Heart left ventricle (tissue), 16 donors: ENCODE measurements around the gene ZFYVE19. TPM values are rescaled to one million over a fixed set of nuclear protein-coding genes. Genes with fewer than 3 reads are reported as not detected.

Experiments
- ATAC-seq, 4 donors: fragments of 200-7000 bp; cut with Tn5 transposase; one replicate each; pipeline ENCODE4 v1.9.1; 2020 to 2022; ENCODE audit warnings: moderate library complexity in 4 of 4, mild to moderate bottlenecking in 3 of 4, moderate number of reproducible peaks in 1 of 4
- DNase-seq, 5 donors: peaks; one replicate each; pipeline ENCODE4 v3.0.0-alpha.2; 2020
- H3K27ac ChIP-seq, 12 donors: fragments of 200-600 bp; sonication (generic) in 4 of 12; one replicate each; pipeline versions ENCODE4 v1.5.0 to v1.8.0; 2016 to 2022; ENCODE audit warnings: mild to moderate bottlenecking in 2 of 12
- H3K27me3 ChIP-seq, 9 donors: fragments of 200-600 bp; sonication (generic) in 2 of 9; one replicate each; pipeline versions ENCODE4 v1.5.1 to v1.8.0; 2016 to 2022; ENCODE audit warnings: mild to moderate bottlenecking in 3 of 9
- H3K36me3 ChIP-seq, 9 donors: fragments of 200-600 bp; sonication (generic) in 2 of 9; one replicate each; pipeline versions ENCODE4 v1.5.0 to v1.8.0; 2018 to 2022; ENCODE audit warnings: mild to moderate bottlenecking in 2 of 9
- H3K4me1 ChIP-seq, 12 donors: fragments of 200-600 bp; sonication (generic) in 4 of 12; one replicate each; pipeline versions ENCODE4 v1.5.0 to v1.8.0; 2016 to 2022; ENCODE audit warnings: mild to moderate bottlenecking in 3 of 12
- H3K4me3 ChIP-seq, 12 donors: fragments of 200-600 bp; sonication (generic) in 4 of 12; one replicate each; pipeline versions ENCODE4 v1.5.0 to v1.8.0; 2017 to 2022; ENCODE audit warnings: mild to moderate bottlenecking in 9 of 12, moderate library complexity in 4 of 12
- H3K9me3 ChIP-seq, 12 donors: fragments of 200-600 bp; sonication (generic) in 4 of 12; one replicate each; pipeline versions ENCODE4 v1.5.0 to v1.8.0; 2016 to 2022; ENCODE audit warnings: mild to moderate bottlenecking in 1 of 12
- CTCF ChIP-seq, 12 donors: fragments of 200-600 bp; sonication (generic) in 4 of 12; IDR thresholded peaks; one replicate each; pipeline versions ENCODE4 v1.5.0 to v1.8.0; 2018 to 2022; ENCODE audit warnings: antibody characterized with exemption in 12 of 12, mild to moderate bottlenecking in 5 of 12
- POLR2A ChIP-seq, 2 donors: fragments of 450-650 bp; IDR thresholded peaks; one replicate each; pipeline ENCODE4 v1.6.1; 2017; ENCODE audit warnings: antibody characterized with exemption in 2 of 2, mild to moderate bottlenecking in 2 of 2, moderate library complexity in 2 of 2
- whole genome bisulfite sequencing, 4 donors: extraction: QIAGEN DNeasy Blood & Tissue Kit in 2 of 4; methylation state at CpG; one replicate each; pipeline versions ENCODE4 v1.1.5 to v1.1.7; 2013 to 2018; 5-methylcytosine and 5-hydroxymethylcytosine counted together
- intact Hi-C, 10 donors: fragments of 100-400 bp; cut with DNase I; formaldehyde crosslinking; loops; one replicate each; pipeline versions ENCODE4 v1.11.1 to v1.14.2; 2022
- polyA plus RNA-seq, 2 donors: library from polyadenylated mRNA; stranded (reverse); fragments of 200-250 nt; gene quantifications; one replicate each; pipeline ENCODE4 v1.2.3, GENCODE V29; 2013
- total RNA-seq, 9 donors: library from RNA; depleted of rRNA in 2 of 9; stranded (reverse); fragments of >200 nt in 2 of 9; fragmentation: NEBNext Ultra II Directional in 3 of 9; extraction: Animal tissue kit (Norgen Biotek cat#: 25700) in 3 of 9; gene quantifications; one replicate each; pipeline versions ENCODE4 v1.1.0 to v1.2.4, GENCODE V29; 2016 to 2023
- donor health status: ischemic (EF 13 %, LVEDD 7.1; RV severe dilation, severe dysfunction).
- donor health status: healthy with polysubstance abuse.
- donor health status: DM: no; HTN: yes; CAD: no.
- donor health status: DM: no; HTN: no; CAD: no.
- donor health status: ischemic (EF 25% LVEDD 6.9; RV normal size, moderate dysfunction).
- donor health status: ischemic (EF 25% LVEDD 5.7; RV mildly dilated, moderate dysfunction).
- donor health status: healthy.
- donor health status: DM: yes; HTN: yes; CAD: no.
- donor health status: ischemic (EF 35%, LVEDD 5.7; RV mildly dilated, moderate dysfunction).
- donor health status: nonischemic (EF 11% LVEDD 7.7; RV severe dilation, severe dysfunction).
- donor health status: DM: yes; HTN: yes; CAD: no.
- donor health status: PGD.
- donor health status: ischemic (EF 29% LVEDD 5.4; RV normal size, mild dysfunction).
- donor health status: nonischemic (EF 23%, LVEDD 6.1; RV moderate dilation, normal function).

The ZFYVE19 gene
- total and polyA plus RNA-seq, 11 donors = 10.5 to 27.1 (median 18.8) TPM

GRCh38 chr15:40789999-40790398 is 16.9 kb upstream of the ZFYVE19 start:
- 95 to 99% (median 97%) methylated on average over 8 of the region's 8 CpGs for WGBS, 4 donors
- Histone ChIP-seq H3K9me3 (no peaks in the 10 kb centered on the region), H3K27me3 (no peaks in the 10 kb centered on the region), H3K36me3 (peaks cover 0 to 25% (median 15%) of the 10 kb centered on the region in 9 donors), H3K27ac (no peak overlapping the region), H3K4me1 (peaks cover 0 to 44% (median 14%) of the 10 kb centered on the region in 12 donors), H3K4me3 (no peak overlapping the region)
- DNase-seq = no peak
- ATAC-seq = no peak
- no peak for TF ChIP-seq CTCF (IDR thresholded peaks at IDR 0.05)
- TF ChIP-seq POLR2A (IDR thresholded peaks at IDR 0.05) = no peak
- intact Hi-C loops = no loop called here

- ATAC-seq (no peak), DNase-seq (no peak)
- peaks cover 0 to 51% (median 13%) of the 10 kb centered on the region in 12 donors for H3K4me1 ChIP-seq
- no peaks in the 10 kb centered on the region for H3K9me3 ChIP-seq
- H3K36me3 ChIP-seq = peaks cover 0 to 25% (median 15%) of the 10 kb centered on the region in 9 donors
- no peaks in the 10 kb centered on the region for H3K27me3 ChIP-seq
- H3K4me3 ChIP-seq = no peak overlapping the region
- 88 to 96% (median 90%) methylated on average over 3 of the region's 3 CpGs for WGBS, 4 donors
- intact Hi-C loops = no loop called here
- H3K27ac ChIP-seq = no peak overlapping the region
- TF ChIP-seq CTCF (IDR thresholded peaks at IDR 0.05) = no peak
- no peak for TF ChIP-seq POLR2A (IDR thresholded peaks at IDR 0.05)
Observed at GRCh38 chr15:40790718-40791117, 16.2 kb upstream of the ZFYVE19 start.

- TF ChIP-seq POLR2A (IDR thresholded peaks at IDR 0.05) (no peak), CTCF (IDR thresholded peaks at IDR 0.05) (no peak)
- H3K36me3 ChIP-seq = peaks cover 0 to 25% (median 15%) of the 10 kb centered on the region in 9 donors
- no peak overlapping the region for H3K4me3 ChIP-seq
- intact Hi-C loops = no loop called here
- no peaks in the 10 kb centered on the region for H3K27me3 ChIP-seq
- WGBS, 4 donors = 83 to 100% (median 97%) methylated on average over 3 of the region's 3 CpGs
- DNase-seq = no peak
- no peak overlapping the region for H3K27ac ChIP-seq
- H3K4me1 ChIP-seq = peaks cover 0 to 57% (median 12%) of the 10 kb centered on the region in 12 donors
- no peak for ATAC-seq
- H3K9me3 ChIP-seq = no peaks in the 10 kb centered on the region
Observed at GRCh38 chr15:40792394-40792793, 14.5 kb upstream of the ZFYVE19 start.

GRCh38 chr15:40793216-40793989 is 13.5 kb upstream of the ZFYVE19 start:
- DNase-seq (peak in 1 of 5 donors; percentile 48), ATAC-seq (peak in 3 of 4 donors; percentile 50 to 62 (median 59))
- TF ChIP-seq POLR2A (IDR thresholded peaks at IDR 0.05) (no peak), CTCF (IDR thresholded peaks at IDR 0.05) (no peak)
- intact Hi-C loops = no loop called here
- Histone ChIP-seq H3K4me1 (peaks cover 0 to 49% (median 7%) of the 10 kb centered on the region in 12 donors), H3K27me3 (no peaks in the 10 kb centered on the region), H3K27ac (no peak overlapping the region), H3K4me3 (no peak overlapping the region), H3K36me3 (peaks cover 0 to 28% (median 16%) of the 10 kb centered on the region in 9 donors), H3K9me3 (no peaks in the 10 kb centered on the region)
- WGBS, 4 donors = 62 to 69% (median 65%) methylated on average over 9 of the region's 9 CpGs
